GM12801 (cell line): Measurements from ENCODE around the gene STAG3.

Experiments used
- TF ChIP-seq, protein P1 (sequence below): IDR thresholded peaks from one replicate; pipeline ENCODE4 v1.5.1; 2011; ENCODE audit warnings: control low read depth; ENCODE audit not compliant: insufficient read length; ENCODE audit errors: extremely low read depth

Gene STAG3

GRCh38 chr7:100248483-100248882, 70.8 kb downstream of the STAG3 start:
- TF ChIP-seq, protein P1, sequence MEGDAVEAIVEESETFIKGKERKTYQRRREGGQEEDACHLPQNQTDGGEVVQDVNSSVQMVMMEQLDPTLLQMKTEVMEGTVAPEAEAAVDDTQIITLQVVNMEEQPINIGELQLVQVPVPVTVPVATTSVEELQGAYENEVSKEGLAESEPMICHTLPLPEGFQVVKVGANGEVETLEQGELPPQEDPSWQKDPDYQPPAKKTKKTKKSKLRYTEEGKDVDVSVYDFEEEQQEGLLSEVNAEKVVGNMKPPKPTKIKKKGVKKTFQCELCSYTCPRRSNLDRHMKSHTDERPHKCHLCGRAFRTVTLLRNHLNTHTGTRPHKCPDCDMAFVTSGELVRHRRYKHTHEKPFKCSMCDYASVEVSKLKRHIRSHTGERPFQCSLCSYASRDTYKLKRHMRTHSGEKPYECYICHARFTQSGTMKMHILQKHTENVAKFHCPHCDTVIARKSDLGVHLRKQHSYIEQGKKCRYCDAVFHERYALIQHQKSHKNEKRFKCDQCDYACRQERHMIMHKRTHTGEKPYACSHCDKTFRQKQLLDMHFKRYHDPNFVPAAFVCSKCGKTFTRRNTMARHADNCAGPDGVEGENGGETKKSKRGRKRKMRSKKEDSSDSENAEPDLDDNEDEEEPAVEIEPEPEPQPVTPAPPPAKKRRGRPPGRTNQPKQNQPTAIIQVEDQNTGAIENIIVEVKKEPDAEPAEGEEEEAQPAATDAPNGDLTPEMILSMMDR, result no peak

- TF ChIP-seq, protein P1, result no peak
These were observed 79.3 kb downstream of the STAG3 start for GRCh38 chr7:100257017-100257416.
